ENCODE measurements around the gene EHMT1. TPM values are rescaled to one million over a fixed set of nuclear protein-coding genes. Genes with fewer than 3 reads are reported as not detected.

EHMT1 gene
- total and polyA plus RNA-seq, 2 of the 8 experiments (the other 6 are each of a cell fraction or from before 2014, with no cell fraction given), result 95.7 to 163 TPM

GRCh38 chr9:137776306-137776995 is 157.6 kb downstream of the EHMT1 start (continued):
- no peak for TF ChIP-seq RFX5 (IDR thresholded peaks at IDR 0.05; ENCODE audit: borderline replicate concordance, low read depth, low read length)
- no peak for TF ChIP-seq BCL11A (IDR thresholded peaks at IDR 0.05; ENCODE audit: low read depth in 2 of 2, low read length in 2 of 2)
- no peak for TF ChIP-seq RNF2 (IDR thresholded peaks at IDR 0.05; ENCODE audit: borderline replicate concordance, low read depth, low read length, missing control alignments, poor library complexity, severe bottlenecking)
- no peak for TF ChIP-seq SP1 (IDR thresholded peaks at IDR 0.05; ENCODE audit: low read depth, low read length)

Measured in H1 (cell line).